PFSK-1 (cell line): ENCODE data around the gene ARHGAP15.

Source experiments
- FOXP2 ChIP-seq: optimal IDR thresholded peaks from 2 replicates; pipeline ENCODE3; 2011; ENCODE audit warnings: borderline replicate concordance, control low read depth, inconsistent platforms; ENCODE audit not compliant: insufficient read depth; ENCODE audit errors: extremely low read length, extremely low read depth
- POLR2AphosphoS5 ChIP-seq: IDR thresholded peaks from 2 replicates; pipeline ENCODE4 v1.6.1; 2012; ENCODE audit warnings: low read depth, mild to moderate bottlenecking, control low read depth, low read length, moderate library complexity
- REST ChIP-seq, 2 experiments: IDR thresholded peaks; 2 replicates each; pipeline versions ENCODE4 v1.6.1 to v1.8.0; 2011 to 2012; ENCODE audit warnings: low read depth in 2 of 2, low read length in 2 of 2, control low read depth in 1 of 2, inconsistent platforms in 1 of 2, mild to moderate bottlenecking in 1 of 2, moderate library complexity in 1 of 2; ENCODE audit not compliant: insufficient read depth in 1 of 2
- TAF1 ChIP-seq: IDR thresholded peaks from 2 replicates; pipeline ENCODE4 v1.6.1; 2012; ENCODE audit warnings: low read length, control low read depth, borderline replicate concordance; ENCODE audit not compliant: insufficient read depth

- no peak for TF ChIP-seq FOXP2
- no peak for TF ChIP-seq POLR2AphosphoS5
- no peak for TF ChIP-seq REST (IDR thresholded peaks at IDR 0.05; ENCODE audit: insufficient read depth in 1 of 2, low read depth in 2 of 2, low read length in 2 of 2)
- no peak for TF ChIP-seq TAF1
These were observed 182.2 kb downstream of the ARHGAP15 start for GRCh38 chr2:143311426-143311825.
